ENCODE data around the gene GPR55.

DNA sequence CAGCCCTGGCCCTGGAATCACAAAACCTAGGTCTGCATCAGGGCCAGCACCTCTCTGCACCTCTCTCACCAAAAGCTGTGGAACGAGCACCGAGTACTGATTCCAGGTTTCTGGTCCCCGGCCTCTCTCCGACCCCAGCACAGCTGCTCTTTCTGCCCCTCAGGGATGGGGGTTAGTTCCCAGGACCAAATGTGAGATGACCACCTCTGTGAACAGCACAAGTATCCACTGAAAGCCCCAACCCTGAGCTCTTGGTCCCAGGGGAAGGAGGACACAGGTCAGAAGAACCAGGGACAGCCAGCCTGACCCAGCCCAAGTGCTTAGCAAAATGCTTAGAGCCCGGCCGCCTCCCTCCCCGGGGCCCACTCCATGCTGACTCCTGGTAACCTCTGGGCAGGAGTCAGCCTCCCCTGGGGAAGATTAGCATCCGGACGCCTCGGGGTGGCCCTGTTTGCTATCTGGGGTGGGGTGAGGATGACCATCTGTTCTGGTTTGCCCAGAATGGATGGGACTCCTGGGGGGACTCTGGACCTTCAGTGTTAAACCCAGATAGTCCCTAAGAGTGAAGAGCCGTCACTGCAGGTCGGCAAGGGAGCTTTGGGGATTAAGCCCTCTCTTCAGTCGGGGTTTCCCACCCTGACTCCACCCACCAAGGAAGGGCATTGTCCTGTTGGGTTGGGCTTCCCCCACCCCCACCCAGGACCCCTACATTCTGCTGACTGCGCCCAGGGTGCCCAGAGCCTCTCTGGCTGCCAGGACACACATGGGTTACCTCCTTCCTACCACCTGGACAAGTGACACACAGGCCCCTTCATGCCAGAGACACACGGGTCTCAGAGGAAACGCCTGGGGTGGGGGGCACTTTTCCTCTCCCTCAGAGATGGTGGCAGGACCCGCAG is 9.4 kb upstream of the GPR55 start:
- TF ChIP-seq, protein P1, sequence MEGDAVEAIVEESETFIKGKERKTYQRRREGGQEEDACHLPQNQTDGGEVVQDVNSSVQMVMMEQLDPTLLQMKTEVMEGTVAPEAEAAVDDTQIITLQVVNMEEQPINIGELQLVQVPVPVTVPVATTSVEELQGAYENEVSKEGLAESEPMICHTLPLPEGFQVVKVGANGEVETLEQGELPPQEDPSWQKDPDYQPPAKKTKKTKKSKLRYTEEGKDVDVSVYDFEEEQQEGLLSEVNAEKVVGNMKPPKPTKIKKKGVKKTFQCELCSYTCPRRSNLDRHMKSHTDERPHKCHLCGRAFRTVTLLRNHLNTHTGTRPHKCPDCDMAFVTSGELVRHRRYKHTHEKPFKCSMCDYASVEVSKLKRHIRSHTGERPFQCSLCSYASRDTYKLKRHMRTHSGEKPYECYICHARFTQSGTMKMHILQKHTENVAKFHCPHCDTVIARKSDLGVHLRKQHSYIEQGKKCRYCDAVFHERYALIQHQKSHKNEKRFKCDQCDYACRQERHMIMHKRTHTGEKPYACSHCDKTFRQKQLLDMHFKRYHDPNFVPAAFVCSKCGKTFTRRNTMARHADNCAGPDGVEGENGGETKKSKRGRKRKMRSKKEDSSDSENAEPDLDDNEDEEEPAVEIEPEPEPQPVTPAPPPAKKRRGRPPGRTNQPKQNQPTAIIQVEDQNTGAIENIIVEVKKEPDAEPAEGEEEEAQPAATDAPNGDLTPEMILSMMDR (IDR thresholded peaks at IDR 0.05): no peak
- TF ChIP-seq POLR2A (IDR thresholded peaks at IDR 0.05): no peak
